NT2/D1 (cell line): ENCODE measurements around the gene IAPP.
A peak's percentile ranks its signal among the peaks of the same experiment; 100 is the strongest.

Experiments used
- DNase-seq: peaks from one replicate; pipeline ENCODE4 v3.0.0-alpha.2; 2011; ENCODE audit warnings: low read depth, low spot score
- H3K27me3 ChIP-seq: 2 replicates; pipeline ENCODE4 v1.6.0; 2011; ENCODE audit warnings: mild to moderate bottlenecking; ENCODE audit not compliant: insufficient read length, insufficient read depth
- H3K36me3 ChIP-seq: 2 replicates; pipeline ENCODE4 v1.6.1; 2011; ENCODE audit warnings: mild to moderate bottlenecking, low read length, mixed read lengths; ENCODE audit not compliant: insufficient read depth, insufficient read length
- H3K4me1 ChIP-seq: 2 replicates; pipeline ENCODE4 v1.5.1; 2011; ENCODE audit not compliant: insufficient read depth, insufficient read length
- H3K4me3 ChIP-seq: 2 replicates; pipeline ENCODE4 v1.5.1; 2011; ENCODE audit warnings: low read depth; ENCODE audit not compliant: insufficient read length
- H3K9ac ChIP-seq: 2 replicates; pipeline ENCODE4 v1.6.0; 2011; ENCODE audit warnings: low read depth; ENCODE audit not compliant: insufficient read length
- H3K9me3 ChIP-seq: 2 replicates; pipeline ENCODE4 v1.5.1; 2011; ENCODE audit warnings: mild to moderate bottlenecking, low read length; ENCODE audit not compliant: insufficient read depth
- SUZ12 ChIP-seq: IDR thresholded peaks from 2 replicates; pipeline ENCODE4 v1.6.1; 2011; ENCODE audit not compliant: insufficient read length, insufficient read depth; ENCODE audit errors: extremely low read depth
- YY1 ChIP-seq: IDR thresholded peaks from 2 replicates; pipeline ENCODE4 v1.6.1; 2011; ENCODE audit not compliant: insufficient read length, insufficient read depth
- ZNF274 ChIP-seq: IDR thresholded peaks from 2 replicates; pipeline ENCODE4 v1.6.1; 2011; ENCODE audit warnings: mild to moderate bottlenecking, low read depth, low read length

Gene IAPP

GRCh38 chr12:21372602-21373001 lies at the start of gene IAPP:
TSS of gene IAPP (plus strand) at chr12:21372902. CDS start at chr12:21373352, 450 bp downstream.
- TF ChIP-seq ZNF274 (no peak), YY1 (no peak), SUZ12 (no peak)

GRCh38 chr12:21323736-21324135 lies 49.0 kb upstream of the IAPP start:
- no peaks in the 10 kb centered on the region for H3K36me3 ChIP-seq
- H3K4me1 ChIP-seq: no peaks in the 10 kb centered on the region
- TF ChIP-seq YY1: no peak
- TF ChIP-seq SUZ12: no peak
- TF ChIP-seq ZNF274: no peak
- H3K27me3 ChIP-seq: no peaks in the 10 kb centered on the region
- DNase-seq: peak; percentile 63
- no peak overlapping the region for H3K4me3 ChIP-seq
- peaks cover 55% of the 10 kb centered on the region for H3K9me3 ChIP-seq
- no peak overlapping the region for H3K9ac ChIP-seq

More at GRCh38 chr12:21372602-21373001, at the start of gene IAPP:
- Histone ChIP-seq H3K36me3 (no peaks in the 10 kb centered on the region), H3K9me3 (no peaks in the 10 kb centered on the region), H3K4me1 (no peaks in the 10 kb centered on the region), H3K4me3 (no peak within 1 kb of the TSS), H3K9ac (no peak within 1 kb of the TSS), H3K27me3 (no peaks in the 10 kb centered on the region)
- no peak for DNase-seq

- DNase-seq: peak; percentile 97
- Histone ChIP-seq H3K27me3 (no peaks in the 10 kb centered on the region), H3K4me1 (no peaks in the 10 kb centered on the region), H3K9ac (no peak overlapping the region), H3K9me3 (peaks cover 63% of the 10 kb centered on the region), H3K36me3 (no peaks in the 10 kb centered on the region), H3K4me3 (no peak overlapping the region)
- no peak for TF ChIP-seq YY1
- no peak for TF ChIP-seq ZNF274
- no peak for TF ChIP-seq SUZ12
These were observed 48.2 kb upstream of the IAPP start for GRCh38 chr12:21324551-21324950.

GRCh38 chr12:21328578-21328977 lies 44.1 kb upstream of the IAPP start:
- Histone ChIP-seq H3K27me3 (no peaks in the 10 kb centered on the region), H3K4me1 (no peaks in the 10 kb centered on the region), H3K9ac (no peak overlapping the region), H3K9me3 (peaks cover 87% of the 10 kb centered on the region), H3K4me3 (no peak overlapping the region), H3K36me3 (no peaks in the 10 kb centered on the region)
- DNase-seq: no peak
- TF ChIP-seq YY1 (no peak), ZNF274 (no peak), SUZ12 (no peak)

- DNase-seq: peak; percentile 67
- Histone ChIP-seq H3K36me3 (peaks cover 4% of the 10 kb centered on the region), H3K27me3 (no peaks in the 10 kb centered on the region), H3K9me3 (peaks cover 94% of the 10 kb centered on the region), H3K4me1 (no peaks in the 10 kb centered on the region), H3K4me3 (no peak overlapping the region), H3K9ac (no peak overlapping the region)
- TF ChIP-seq YY1 (no peak), ZNF274 (no peak), SUZ12 (no peak)
These were observed 41.9 kb upstream of the IAPP start for GRCh38 chr12:21330682-21331253.

- Histone ChIP-seq H3K4me3 (no peak within 1 kb of the TSS), H3K9ac (no peak within 1 kb of the TSS), H3K36me3 (peaks cover 4% of the 10 kb centered on the region), H3K27me3 (no peaks in the 10 kb centered on the region), H3K9me3 (peaks cover 54% of the 10 kb centered on the region), H3K4me1 (no peaks in the 10 kb centered on the region)
- no peak for DNase-seq
- TF ChIP-seq YY1 (no peak), SUZ12 (no peak), ZNF274 (no peak)
These were observed 37.9 kb upstream of the IAPP start, which contains the start of gene SLCO1A2 for GRCh38 chr12:21334771-21335325. TSS of gene SLCO1A2 (minus strand) at chr12:21334917. CDS start at chr12:21334647, 270 bp downstream.

- Histone ChIP-seq H3K9ac (no peak overlapping the region), H3K9me3 (peaks cover 36% of the 10 kb centered on the region), H3K27me3 (no peaks in the 10 kb centered on the region), H3K36me3 (peaks cover 4% of the 10 kb centered on the region), H3K4me1 (no peaks in the 10 kb centered on the region), H3K4me3 (no peak overlapping the region)
- no peak for DNase-seq
- TF ChIP-seq YY1 (no peak), ZNF274 (no peak), SUZ12 (no peak)
These were observed 36.0 kb upstream of the IAPP start for GRCh38 chr12:21336656-21337055.
